Cortex of kidney (tissue), 1 donor: ENCODE measurements around the gene RNF41.

ENCODE experiments used
- DNase-seq: peaks from one replicate; lab custom pipeline; 2025; lab: John Stamatoyannopoulos, UW

The RNF41 gene

DNA sequence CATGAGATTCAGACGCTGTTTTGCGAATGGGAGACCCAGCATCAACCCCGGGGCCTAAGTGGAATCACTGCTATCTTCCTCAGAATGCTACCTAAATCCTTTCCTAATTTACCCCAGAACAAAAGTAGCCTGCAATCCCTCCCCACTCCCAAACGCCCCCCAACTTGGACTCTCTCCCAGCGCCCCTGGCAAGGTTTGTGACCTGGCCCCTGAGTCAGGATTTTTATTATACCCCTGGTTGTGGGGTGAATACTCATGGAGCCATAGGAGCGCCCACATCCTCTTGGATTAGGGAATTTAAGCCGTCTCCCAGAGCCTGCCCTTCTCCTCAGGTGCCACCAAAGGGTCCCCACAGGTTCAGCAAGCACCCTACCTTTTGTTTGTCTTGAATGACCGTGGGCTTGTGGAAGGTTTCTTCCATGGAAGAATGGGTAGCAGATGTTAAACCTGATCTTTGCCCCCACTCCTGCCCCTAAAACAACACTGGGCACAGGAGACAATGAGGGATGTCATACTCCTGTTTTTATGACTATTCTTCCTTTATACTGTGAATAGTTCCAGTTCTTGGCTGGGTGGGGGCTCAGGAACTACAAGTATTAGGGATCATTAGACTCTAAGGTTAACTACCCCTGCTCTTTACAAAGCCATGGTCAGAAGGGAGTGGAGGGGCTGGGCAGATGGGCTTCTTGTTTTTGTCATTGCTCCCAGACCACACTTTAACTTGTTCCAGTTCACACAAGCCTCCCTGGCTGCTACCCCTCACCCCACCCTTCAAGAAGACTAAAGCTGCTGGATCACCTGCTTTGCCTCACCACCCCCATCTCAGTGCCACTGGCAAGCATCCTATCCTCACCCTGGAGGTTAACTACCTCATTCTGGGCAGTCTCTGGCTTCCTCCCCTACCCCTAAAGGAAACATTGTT is 68.7 kb downstream of the RNF41 start:
- no peak for DNase-seq
